ENCODE data around the gene PBX3. TPM values are rescaled to one million over a fixed set of nuclear protein-coding genes. Genes with fewer than 3 reads are reported as not detected.

Gene PBX3
- polyA plus RNA-seq, 1 experiment, result 37.6 TPM

GRCh38 chr9:125794708-125795107, 47.5 kb downstream of the PBX3 start:
- H3K4me3 ChIP-seq (ENCODE audit: low read depth, low read length), result no peak overlapping the region
- H3K27ac ChIP-seq (ENCODE audit: low read depth, low read length), result no peak overlapping the region
- no peak for TF ChIP-seq CTCF (IDR thresholded peaks at IDR 0.05; ENCODE audit: low read depth, low read length)
- H3K9me3 ChIP-seq (ENCODE audit: control insufficient read depth, insufficient read depth, low read length), result no peaks in the 10 kb centered on the region
- ChIA-PET CTCF (interaction anchor here (0.7 kb wide), 1 partner anchor 115 kb away, joined by 3 read pairs; no protein-coding TSS in a partner anchor), POLR2A (interaction anchor here (0.7 kb wide), 1 partner anchor 49 kb away, joined by 4 read pairs; no protein-coding TSS in a partner anchor)
- H3K27me3 ChIP-seq (ENCODE audit: control insufficient read depth, insufficient read depth, low read length), result no peaks in the 10 kb centered on the region
- DNase-seq (ENCODE audit: low read depth, low spot score), result no peak

GRCh38 chr9:125795970-125796596, 48.9 kb downstream of the PBX3 start:
- Histone ChIP-seq H3K27me3 (ENCODE audit: control insufficient read depth, insufficient read depth, low read length) (no peaks in the 10 kb centered on the region), H3K4me3 (ENCODE audit: low read depth, low read length) (no peak overlapping the region), H3K9me3 (ENCODE audit: control insufficient read depth, insufficient read depth, low read length) (no peaks in the 10 kb centered on the region), H3K27ac (ENCODE audit: low read depth, low read length) (no peak overlapping the region)
- ChIA-PET CTCF (no interaction called here), POLR2A (no interaction called here)
- DNase-seq (ENCODE audit: low read depth, low spot score), result no peak
- TF ChIP-seq CTCF (IDR thresholded peaks at IDR 0.05; ENCODE audit: low read depth, low read length), result no peak

- H3K27me3 ChIP-seq (ENCODE audit: control insufficient read depth, insufficient read depth, low read length), result no peaks in the 10 kb centered on the region
- no peak for DNase-seq (ENCODE audit: low read depth, low spot score)
- no peak overlapping the region for H3K4me3 ChIP-seq (ENCODE audit: low read depth, low read length)
- POLR2A ChIA-PET, result no interaction called here
- no peak overlapping the region for H3K27ac ChIP-seq (ENCODE audit: low read depth, low read length)
- TF ChIP-seq CTCF (IDR thresholded peaks at IDR 0.05; ENCODE audit: low read depth, low read length), result no peak
- no peaks in the 10 kb centered on the region for H3K9me3 ChIP-seq (ENCODE audit: control insufficient read depth, insufficient read depth, low read length)
- CTCF ChIA-PET, result interaction anchor here (0.5 kb wide), 1 partner anchor 9 kb away, joined by 3 read pairs; no protein-coding TSS in a partner anchor
Observed at GRCh38 chr9:125797930-125798329, 50.8 kb downstream of the PBX3 start.

GRCh38 chr9:125803526-125803925, 56.4 kb downstream of the PBX3 start:
- no peaks in the 10 kb centered on the region for H3K27me3 ChIP-seq (ENCODE audit: control insufficient read depth, insufficient read depth, low read length)
- no peaks in the 10 kb centered on the region for H3K9me3 ChIP-seq (ENCODE audit: control insufficient read depth, insufficient read depth, low read length)
- ChIA-PET POLR2A (no interaction called here), CTCF (no interaction called here)
- no peak overlapping the region for H3K27ac ChIP-seq (ENCODE audit: low read depth, low read length)
- no peak for DNase-seq (ENCODE audit: low read depth, low spot score)
- no peak overlapping the region for H3K4me3 ChIP-seq (ENCODE audit: low read depth, low read length)
- no peak for TF ChIP-seq CTCF (IDR thresholded peaks at IDR 0.05; ENCODE audit: low read depth, low read length)

- peak overlapping the region; percentile 25 for H3K27ac ChIP-seq (ENCODE audit: low read depth, low read length)
- H3K9me3 ChIP-seq (ENCODE audit: control insufficient read depth, insufficient read depth, low read length), result no peaks in the 10 kb centered on the region
- no peaks in the 10 kb centered on the region for H3K27me3 ChIP-seq (ENCODE audit: control insufficient read depth, insufficient read depth, low read length)
- ChIA-PET POLR2A (no interaction called here), CTCF (no interaction called here)
- no peak for TF ChIP-seq CTCF (IDR thresholded peaks at IDR 0.05; ENCODE audit: low read depth, low read length)
- no peak overlapping the region for H3K4me3 ChIP-seq (ENCODE audit: low read depth, low read length)
- peak; percentile 45 for DNase-seq (ENCODE audit: low read depth, low spot score)
Observed at GRCh38 chr9:125805057-125805456, 57.9 kb downstream of the PBX3 start.

All from AG04450 (cell line).